Omental fat pad (tissue), 4 donors: Measurements from ENCODE around the gene MCEE. TPM values are rescaled to one million over a fixed set of nuclear protein-coding genes. Genes with fewer than 3 reads are reported as not detected.

Source experiments
- ATAC-seq: fragments of 150-250 bp; one replicate; pipeline ENCODE4 v1.9.1; 2016; ENCODE audit warnings: mild to moderate bottlenecking, moderate library complexity; ENCODE audit not compliant: low FRiP score
- DNase-seq: peaks from one replicate; pipeline ENCODE4 v3.0.0-alpha.2; 2019; ENCODE audit warnings: low spot score
- CTCF ChIP-seq, 3 donors: fragments of 450-650 bp; IDR thresholded peaks; one replicate each; pipeline ENCODE4 v1.5.1; 2016 to 2017; ENCODE audit warnings: antibody characterized with exemption in 3 of 3, mild to moderate bottlenecking in 3 of 3, moderate library complexity in 2 of 3
- total RNA-seq, 4 donors: library from RNA; depleted of rRNA; stranded (reverse); fragments of >200 nt; gene quantifications; one replicate each; pipeline ENCODE4 v1.1.0, GENCODE V29; 2016

The MCEE gene
- total RNA-seq, 4 donors from 2014 or later = 5.3 to 23.0 (median 11.9) TPM

GRCh38 chr2:71155846-71156245 lies 25.8 kb upstream of the MCEE start:
- no peak for TF ChIP-seq CTCF (IDR thresholded peaks at IDR 0.05)
- DNase-seq (no peak), ATAC-seq (no peak)

GRCh38 chr2:71154798-71155197 lies 24.8 kb upstream of the MCEE start:
- ATAC-seq = no peak
- DNase-seq = no peak
- TF ChIP-seq CTCF (IDR thresholded peaks at IDR 0.05) = no peak

- ATAC-seq (no peak), DNase-seq (no peak)
- TF ChIP-seq CTCF (IDR thresholded peaks at IDR 0.05) = no peak
These were observed 24.2 kb upstream of the MCEE start for GRCh38 chr2:71154279-71154678.

- ATAC-seq (no peak), DNase-seq (no peak)
- TF ChIP-seq CTCF (IDR thresholded peaks at IDR 0.05) = no peak
These were observed 23.7 kb upstream of the MCEE start for GRCh38 chr2:71153585-71154224.

- DNase-seq (no peak), ATAC-seq (no peak)
- TF ChIP-seq CTCF (IDR thresholded peaks at IDR 0.05) = no peak
These were observed 21.6 kb upstream of the MCEE start for GRCh38 chr2:71151620-71152019.

GRCh38 chr2:71150082-71150816 lies 20.2 kb upstream of the MCEE start:
- DNase-seq (no peak), ATAC-seq (no peak)
- no peak for TF ChIP-seq CTCF (IDR thresholded peaks at IDR 0.05)
